ENCODE results near the gene GSTP1.

The GSTP1 gene

GRCh38 chr11:67632175-67632981, 48.8 kb downstream of the GSTP1 start:
- DNase-seq = no peak

DNA sequence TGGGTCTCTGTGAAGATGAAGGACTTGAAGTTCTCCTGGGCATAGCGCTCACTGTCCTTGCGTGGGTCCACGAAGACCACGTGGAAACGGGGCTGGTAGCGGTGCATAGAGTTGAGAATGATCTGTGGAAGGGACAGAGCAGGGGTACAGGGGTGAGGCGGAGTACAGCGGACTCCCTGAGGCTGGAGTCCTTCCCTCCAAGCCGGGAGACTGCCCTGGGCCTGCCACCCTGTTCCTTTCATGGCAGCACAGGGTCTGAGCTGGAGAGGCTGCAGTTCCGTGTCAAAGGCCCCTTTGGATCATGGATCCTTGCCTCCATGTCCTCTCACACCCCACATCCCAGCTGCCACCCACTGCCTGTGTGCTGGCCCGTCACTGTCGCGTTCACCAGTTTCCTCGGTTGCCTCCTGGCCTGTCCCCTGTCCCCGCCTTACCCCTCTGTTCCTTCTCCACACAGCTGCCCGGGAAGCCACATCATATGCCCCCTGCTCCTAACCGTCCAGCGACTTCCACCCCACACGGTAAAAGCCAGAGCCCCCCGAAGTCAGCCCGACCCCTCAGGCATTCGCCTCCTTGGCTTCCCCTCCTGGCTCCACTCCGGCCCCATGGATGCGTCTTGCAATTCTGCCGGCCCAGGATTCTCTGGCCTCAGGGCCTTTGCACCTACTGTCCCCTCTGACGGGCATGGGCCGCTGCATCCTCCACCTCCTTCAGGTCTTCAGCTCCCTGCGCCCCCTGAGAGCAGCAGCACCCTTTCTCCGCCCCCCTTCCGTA, 49.6 kb downstream of the GSTP1 start:
- DNase-seq = no peak

DNA sequence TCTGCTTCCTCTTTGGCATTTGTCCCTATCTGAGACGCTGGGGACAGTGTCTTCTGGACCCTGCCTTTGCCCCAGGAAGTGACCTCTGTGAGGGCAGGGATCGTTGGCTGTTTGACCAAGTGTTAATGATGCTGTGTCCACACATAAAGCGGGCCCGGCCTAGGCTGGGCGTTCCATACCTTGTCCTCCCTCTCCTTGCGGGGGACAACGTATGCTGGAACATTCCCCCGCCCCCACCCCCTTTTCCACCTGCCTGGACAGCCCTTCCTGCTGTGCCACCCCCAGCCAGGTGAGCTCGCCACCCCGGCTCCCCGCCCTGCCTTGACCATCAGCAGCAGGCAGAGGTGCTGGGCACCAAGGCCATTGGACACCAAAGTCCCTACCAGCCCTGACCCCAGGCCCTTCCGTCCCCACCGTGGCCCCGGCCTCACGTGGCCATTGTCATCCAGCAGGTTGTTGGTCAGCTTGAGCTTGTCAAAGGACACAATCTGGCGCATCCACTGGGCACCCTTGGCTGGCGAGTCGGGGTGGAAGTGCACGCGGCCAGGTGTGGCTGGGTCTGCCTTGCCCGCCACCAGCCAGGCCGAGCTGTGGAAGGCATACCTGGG, 50.2 kb downstream of the GSTP1 start:
- DNase-seq = no peak

GRCh38 chr11:67634366-67635230, 51.0 kb downstream of the GSTP1 start:
- DNase-seq = no peak

DNA sequence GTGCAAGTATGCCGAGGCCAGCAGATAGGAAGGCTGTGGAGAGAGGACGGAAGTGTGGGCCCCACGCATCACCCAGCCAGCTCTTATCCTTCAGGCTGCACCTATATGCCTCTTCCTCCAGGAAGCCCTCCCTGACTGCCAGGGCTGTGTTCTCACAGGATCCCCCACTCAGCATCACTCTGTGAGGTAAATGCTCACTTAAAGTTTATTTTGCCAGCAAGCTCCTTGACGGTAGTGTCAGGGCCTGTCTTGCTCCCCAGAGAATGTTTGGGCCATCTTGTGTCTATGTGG, 51.6 kb downstream of the GSTP1 start:
- no peak for DNase-seq
